ENCODE data around the gene RABGAP1L.

The RABGAP1L gene

DNA sequence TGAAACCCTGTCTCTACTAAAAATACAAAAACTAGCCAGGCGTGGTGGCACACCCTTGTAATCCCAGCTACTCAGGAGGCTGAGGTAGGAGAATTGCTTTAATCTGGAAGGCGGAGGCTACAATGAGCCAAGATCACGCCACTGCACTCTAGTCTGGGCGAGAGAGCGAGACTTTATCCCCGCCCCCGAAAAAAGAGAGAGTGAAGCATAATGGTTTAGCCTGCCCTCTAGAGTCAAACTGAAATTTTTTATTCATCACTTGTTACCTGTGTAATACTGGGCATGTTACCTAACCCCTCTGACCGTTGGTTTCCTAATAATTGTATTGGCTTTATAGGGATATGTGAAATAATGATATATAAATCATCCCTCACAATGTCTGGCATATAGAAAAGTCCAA lies 307.3 kb downstream of the RABGAP1L start:
- H3K27me3 Mint-ChIP-seq (ENCODE audit: low read depth), result no peaks in the 10 kb centered on the region
- no peak overlapping the region for H3K4me3 Mint-ChIP-seq
- TF ChIP-seq CTCF (IDR thresholded peaks at IDR 0.05; ENCODE audit: unreplicated experiment in 3 of 3), result no peak
- H3K36me3 Mint-ChIP-seq (ENCODE audit: low read depth), result no peaks in the 10 kb centered on the region
- no peaks in the 10 kb centered on the region for H3K9me3 Mint-ChIP-seq
- no peaks in the 10 kb centered on the region for H3K4me1 Mint-ChIP-seq
- H3K27ac Mint-ChIP-seq, result no peak overlapping the region

DNA sequence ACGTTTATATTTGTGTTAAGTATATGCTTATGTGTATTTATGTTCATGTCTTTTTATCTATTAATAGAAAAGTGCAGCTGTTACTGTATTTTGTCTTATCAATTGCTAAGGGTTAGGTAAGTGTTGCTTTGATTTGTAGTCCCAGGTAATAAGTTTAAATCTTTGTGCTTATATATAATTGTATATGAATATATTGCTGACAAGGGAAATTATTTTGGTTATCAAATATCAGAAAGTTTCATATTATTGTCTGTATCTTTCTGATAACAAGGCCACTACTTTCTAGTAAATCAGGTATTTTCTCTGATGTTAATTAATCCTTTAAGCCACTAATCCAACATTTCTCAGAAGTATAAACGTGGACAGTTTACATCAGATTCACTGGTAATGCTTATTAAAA lies 309.7 kb downstream of the RABGAP1L start:
- no peak for TF ChIP-seq CTCF (IDR thresholded peaks at IDR 0.05; ENCODE audit: unreplicated experiment in 3 of 3)
- Mint-ChIP-seq H3K4me3 (no peak overlapping the region), H3K9me3 (no peaks in the 10 kb centered on the region), H3K4me1 (no peaks in the 10 kb centered on the region), H3K36me3 (ENCODE audit: low read depth) (no peaks in the 10 kb centered on the region), H3K27ac (no peak overlapping the region), H3K27me3 (ENCODE audit: low read depth) (no peaks in the 10 kb centered on the region)

- Mint-ChIP-seq H3K36me3 (ENCODE audit: low read depth) (no peaks in the 10 kb centered on the region), H3K4me1 (no peaks in the 10 kb centered on the region), H3K4me3 (no peak overlapping the region), H3K27ac (no peak overlapping the region), H3K27me3 (ENCODE audit: low read depth) (no peaks in the 10 kb centered on the region), H3K9me3 (no peaks in the 10 kb centered on the region)
- TF ChIP-seq CTCF (IDR thresholded peaks at IDR 0.05; ENCODE audit: unreplicated experiment in 3 of 3), result no peak
These were observed 310.4 kb downstream of the RABGAP1L start for GRCh38 chr1:174469687-174470086.

- TF ChIP-seq CTCF (IDR thresholded peaks at IDR 0.05; ENCODE audit: unreplicated experiment in 3 of 3), result no peak
- H3K4me1 Mint-ChIP-seq, result no peaks in the 10 kb centered on the region
- no peak overlapping the region for H3K27ac Mint-ChIP-seq
- H3K4me3 Mint-ChIP-seq, result no peak overlapping the region
- no peaks in the 10 kb centered on the region for H3K36me3 Mint-ChIP-seq (ENCODE audit: low read depth)
- no peaks in the 10 kb centered on the region for H3K27me3 Mint-ChIP-seq (ENCODE audit: low read depth)
- H3K9me3 Mint-ChIP-seq, result no peaks in the 10 kb centered on the region
These were observed 320.0 kb downstream of the RABGAP1L start for GRCh38 chr1:174479281-174479680.

- Mint-ChIP-seq H3K27me3 (ENCODE audit: low read depth) (no peaks in the 10 kb centered on the region), H3K4me1 (no peaks in the 10 kb centered on the region)
These were observed 321.0 kb downstream of the RABGAP1L start for GRCh38 chr1:174480324-174480723.

More at GRCh38 chr1:174480324-174480723, 321.0 kb downstream of the RABGAP1L start:
- H3K27ac Mint-ChIP-seq, result no peak overlapping the region
- no peak for TF ChIP-seq CTCF (IDR thresholded peaks at IDR 0.05; ENCODE audit: unreplicated experiment in 3 of 3)
- no peak overlapping the region for H3K4me3 Mint-ChIP-seq
- no peaks in the 10 kb centered on the region for H3K9me3 Mint-ChIP-seq
- H3K36me3 Mint-ChIP-seq (ENCODE audit: low read depth), result no peaks in the 10 kb centered on the region
